Common myeloid progenitor, CD34-positive (primary cell): ENCODE data around the gene COMT.

ENCODE experiments used
- CTCF ChIA-PET: fragments of 350-600 bp; sonication (Branson Sonifier 250); formaldehyde crosslinking; loops from one replicate; lab custom pipeline; 2021; ENCODE audit warnings: antibody characterized with exemption; lab: Charles Lee
- POLR2A ChIA-PET: fragments of 350-600 bp; sonication (Branson Sonifier 250); formaldehyde crosslinking; loops from one replicate; lab custom pipeline; 2021; ENCODE audit warnings: antibody characterized with exemption; lab: Charles Lee
- DNase-seq, 3 donors: peaks; one replicate each; pipeline versions ENCODE4 v3.0.0 to v3.0.0-alpha.2; 2013
- H3K27ac ChIP-seq, 2 experiments: 1 replicate in 1 of 2; 2 replicates in 1 of 2; pipeline ENCODE4 v1.7.0; 2013; ENCODE audit warnings: inconsistent platforms in 2 of 2, low read length in 2 of 2, mild to moderate bottlenecking in 2 of 2, low read depth in 1 of 2, moderate library complexity in 1 of 2; ENCODE audit not compliant: severe bottlenecking in 2 of 2, insufficient read depth in 1 of 2, poor library complexity in 1 of 2
- H3K27me3 ChIP-seq, 5 experiments: replicated peaks in 2 of 5; 1 replicate in 3 of 5; 2 replicates in 2 of 5; pipeline versions ENCODE4 v1.6.1 to v1.7.0; 2013; ENCODE audit warnings: low read length in 4 of 5, mild to moderate bottlenecking in 2 of 5, moderate library complexity in 2 of 5, inconsistent platforms in 1 of 5; ENCODE audit not compliant: insufficient read depth in 5 of 5, control insufficient read depth in 4 of 5
- H3K36me3 ChIP-seq, 4 experiments: 1 replicate in 2 of 4; 2 replicates in 2 of 4; pipeline versions ENCODE4 v1.6.1 to v1.7.0; 2013; ENCODE audit warnings: low read length in 3 of 4, control low read depth in 1 of 4, mild to moderate bottlenecking in 1 of 4; ENCODE audit not compliant: control insufficient read depth in 4 of 4, insufficient read depth in 4 of 4
- H3K4me1 ChIP-seq, 4 experiments: 1 replicate in 3 of 4; 2 replicates in 1 of 4; pipeline versions ENCODE4 v1.6.1 to v1.7.1; 2013; ENCODE audit warnings: low read length in 3 of 4, mild to moderate bottlenecking in 3 of 4, control low read depth in 1 of 4, inconsistent platforms in 1 of 4, moderate library complexity in 1 of 4; ENCODE audit not compliant: control insufficient read depth in 4 of 4, insufficient read depth in 4 of 4; ENCODE audit errors: control extremely low read depth in 1 of 4
- H3K4me3 ChIP-seq, 7 experiments: 1 replicate in 4 of 7; 2 replicates in 3 of 7; pipeline versions ENCODE4 v1.5.1 to v1.7.0; 2013; ENCODE audit warnings: mild to moderate bottlenecking in 7 of 7, low read length in 6 of 7, moderate library complexity in 6 of 7, inconsistent platforms in 2 of 7, low read depth in 2 of 7, control low read depth in 1 of 7; ENCODE audit not compliant: insufficient read depth in 4 of 7, control insufficient read depth in 1 of 7; ENCODE audit errors: extremely low read depth in 1 of 7
- H3K9me3 ChIP-seq, 5 experiments: 1 replicate in 4 of 5; 2 replicates in 1 of 5; pipeline versions ENCODE4 v1.6.1 to v1.7.1; 2013; ENCODE audit warnings: low read length in 4 of 5, mild to moderate bottlenecking in 2 of 5, inconsistent platforms in 1 of 5, low read depth in 1 of 5, moderate library complexity in 1 of 5; ENCODE audit not compliant: control insufficient read depth in 4 of 5, insufficient read depth in 2 of 5; ENCODE audit errors: control extremely low read depth in 1 of 5
- WGBS: methylation state at CpG from one replicate; pipeline ENCODE4 v1.1.5; 2013; ENCODE audit not compliant: insufficient coverage; 5-methylcytosine and 5-hydroxymethylcytosine counted together

The COMT gene

DNA sequence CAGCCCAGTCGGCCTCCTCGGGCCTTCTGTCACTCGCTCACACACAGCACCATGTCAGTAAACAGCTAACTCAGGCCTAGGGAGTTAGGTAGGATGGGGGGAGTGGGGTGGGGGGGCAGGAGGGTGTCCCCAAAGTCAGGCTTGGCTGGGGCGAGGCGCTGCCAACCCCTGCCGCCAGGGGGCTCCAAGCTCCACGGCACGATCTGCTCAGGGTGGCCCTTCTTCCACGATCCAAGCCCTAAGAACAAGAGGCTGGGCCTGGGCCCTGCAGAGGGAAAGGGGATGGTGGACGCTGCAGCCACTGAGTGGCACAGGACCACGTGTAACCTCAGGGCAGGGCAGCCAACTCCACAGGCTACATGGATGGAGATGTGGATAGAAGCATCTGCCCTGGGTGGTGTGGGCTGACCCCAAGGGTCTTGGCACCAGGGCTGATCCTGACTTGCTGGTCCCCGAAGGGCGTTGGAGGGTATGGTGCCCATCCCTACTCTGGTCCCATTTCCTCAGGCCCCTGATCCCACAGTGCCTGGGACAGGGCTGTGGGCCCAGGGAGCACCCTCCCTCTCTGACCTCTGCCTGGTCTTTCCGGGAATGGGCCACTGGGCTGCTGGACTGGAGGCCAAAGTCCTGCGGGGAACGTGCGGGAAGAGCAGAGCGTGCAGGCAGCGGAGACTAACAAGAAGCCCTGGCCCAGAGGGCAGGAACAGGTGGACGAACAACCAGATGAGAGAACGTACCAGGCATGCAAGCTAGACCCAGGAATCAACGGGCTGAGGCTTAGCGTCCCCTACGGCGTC lies 29.1 kb downstream of the COMT start:
- Histone ChIP-seq H3K36me3 (peaks cover 13 to 59% (median 32%) of the 10 kb centered on the region in 4 experiments), H3K27me3 (no peaks in the 10 kb centered on the region), H3K27ac (no peak overlapping the region), H3K9me3 (no peaks in the 10 kb centered on the region), H3K4me3 (no peak overlapping the region), H3K4me1 (peaks cover 0 to 51% (median 40%) of the 10 kb centered on the region in 4 experiments)
- peak; percentile 66 to 86 (median 81) for DNase-seq
- ChIA-PET CTCF (interaction anchor here (0.8 to 15.9 kb wide), 14 partner anchors 16 to 251 kb away, joined by 3 to 384 read pairs (median 8); no protein-coding TSS in a partner anchor), POLR2A (interaction anchor here (0.7 to 4.9 kb wide), 3 partner anchors 41 to 291 kb away, joined by 3 to 33 read pairs (median 7); no protein-coding TSS in a partner anchor)
- 79% methylated on average over 16 of the region's 25 CpGs for WGBS

DNA sequence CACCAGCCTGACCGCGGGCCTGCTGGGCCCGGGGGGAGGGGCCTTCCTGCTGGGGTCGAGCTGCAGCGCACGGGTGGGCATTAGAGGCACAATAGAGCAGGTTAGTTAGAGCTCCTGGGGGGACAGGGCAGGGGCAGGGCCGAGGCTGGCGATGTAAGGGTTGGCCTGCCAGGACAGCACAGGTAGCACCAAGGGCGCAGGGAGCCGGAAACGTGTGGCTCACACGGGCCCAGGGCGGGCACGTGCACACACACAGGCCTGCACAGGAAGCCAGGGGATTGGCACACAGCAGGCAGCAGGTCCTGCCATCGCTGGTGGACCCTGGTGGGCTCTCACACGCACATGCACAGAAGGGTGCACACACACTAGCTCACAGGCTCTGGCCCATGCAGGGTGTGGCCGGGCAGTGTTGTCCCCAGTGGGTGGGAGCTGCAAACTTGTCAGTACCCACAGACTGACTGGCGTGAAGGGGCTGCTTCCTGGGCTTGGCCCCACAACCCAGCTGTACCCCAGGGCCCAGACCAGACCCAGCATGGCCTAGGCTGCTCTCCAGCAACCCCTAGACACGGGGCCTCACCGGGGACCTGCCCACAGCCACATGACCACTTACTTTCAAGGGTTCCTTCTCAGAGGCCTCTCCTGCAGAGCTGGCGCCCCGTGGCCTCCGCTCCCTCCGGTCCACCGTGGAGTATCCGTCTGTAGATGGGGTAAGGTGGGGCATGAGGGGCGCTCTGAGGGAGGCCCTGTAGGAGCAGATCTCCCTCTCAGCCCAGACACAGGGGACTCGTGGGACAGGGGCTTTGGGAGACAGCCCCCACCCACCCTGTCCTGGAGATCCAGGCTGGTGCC lies 29.9 kb downstream of the COMT start:
- ChIA-PET CTCF (interaction anchor here (0.8 to 15.9 kb wide), 13 partner anchors 10 to 158 kb away, joined by 3 to 384 read pairs (median 10); no protein-coding TSS in a partner anchor), POLR2A (interaction anchor here (0.7 to 4.9 kb wide), 3 partner anchors 40 to 292 kb away, joined by 3 to 33 read pairs (median 7); no protein-coding TSS in a partner anchor)
- H3K4me1 ChIP-seq: peaks cover 0 to 59% (median 48%) of the 10 kb centered on the region in 4 experiments
- H3K36me3 ChIP-seq: peaks cover 13 to 54% (median 31%) of the 10 kb centered on the region in 4 experiments
- peak in 2 of 3 donors; percentile 40 to 59 for DNase-seq
- WGBS: 42% methylated on average over 18 of the region's 28 CpGs
- no peak overlapping the region for H3K4me3 ChIP-seq
- no peak overlapping the region for H3K27ac ChIP-seq
- no peaks in the 10 kb centered on the region for H3K9me3 ChIP-seq
- no peaks in the 10 kb centered on the region for H3K27me3 ChIP-seq

DNA sequence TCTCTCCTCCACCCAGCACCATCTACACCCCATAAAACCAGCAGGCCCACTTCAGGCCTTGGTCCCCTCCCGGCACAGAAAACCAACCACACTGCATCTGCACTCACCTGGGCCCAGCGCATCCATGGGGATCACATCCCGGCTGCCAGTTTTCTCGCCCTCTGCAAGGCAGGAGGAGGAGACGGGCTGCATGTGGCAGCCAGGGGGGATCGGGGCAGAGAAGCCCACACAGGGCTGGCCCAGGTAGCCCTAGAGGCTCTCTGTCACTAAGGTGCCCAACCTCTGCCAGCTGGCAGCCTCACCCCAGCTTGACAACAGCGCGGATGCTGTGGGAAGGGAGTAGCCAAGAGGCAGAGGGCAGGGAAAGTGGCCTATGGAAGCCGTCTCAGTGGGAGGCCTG lies 30.7 kb downstream of the COMT start:
- H3K27ac ChIP-seq: no peak overlapping the region
- POLR2A ChIA-PET: interaction anchor here (4.9 kb wide), 1 partner anchor 42 kb away, joined by 33 read pairs; no protein-coding TSS in a partner anchor
- DNase-seq: no peak
- peaks cover 0 to 63% (median 50%) of the 10 kb centered on the region in 4 experiments for H3K4me1 ChIP-seq
- H3K9me3 ChIP-seq: no peaks in the 10 kb centered on the region
- H3K4me3 ChIP-seq: no peak overlapping the region
- peaks cover 10 to 47% (median 26%) of the 10 kb centered on the region in 4 experiments for H3K36me3 ChIP-seq
- CTCF ChIA-PET: interaction anchor here (0.7 to 15.9 kb wide), 10 partner anchors 9 to 113 kb away, joined by 3 to 384 read pairs (median 14); no protein-coding TSS in a partner anchor
- 93% methylated on average over 6 of the region's 9 CpGs for WGBS
- H3K27me3 ChIP-seq: no peaks in the 10 kb centered on the region

DNA sequence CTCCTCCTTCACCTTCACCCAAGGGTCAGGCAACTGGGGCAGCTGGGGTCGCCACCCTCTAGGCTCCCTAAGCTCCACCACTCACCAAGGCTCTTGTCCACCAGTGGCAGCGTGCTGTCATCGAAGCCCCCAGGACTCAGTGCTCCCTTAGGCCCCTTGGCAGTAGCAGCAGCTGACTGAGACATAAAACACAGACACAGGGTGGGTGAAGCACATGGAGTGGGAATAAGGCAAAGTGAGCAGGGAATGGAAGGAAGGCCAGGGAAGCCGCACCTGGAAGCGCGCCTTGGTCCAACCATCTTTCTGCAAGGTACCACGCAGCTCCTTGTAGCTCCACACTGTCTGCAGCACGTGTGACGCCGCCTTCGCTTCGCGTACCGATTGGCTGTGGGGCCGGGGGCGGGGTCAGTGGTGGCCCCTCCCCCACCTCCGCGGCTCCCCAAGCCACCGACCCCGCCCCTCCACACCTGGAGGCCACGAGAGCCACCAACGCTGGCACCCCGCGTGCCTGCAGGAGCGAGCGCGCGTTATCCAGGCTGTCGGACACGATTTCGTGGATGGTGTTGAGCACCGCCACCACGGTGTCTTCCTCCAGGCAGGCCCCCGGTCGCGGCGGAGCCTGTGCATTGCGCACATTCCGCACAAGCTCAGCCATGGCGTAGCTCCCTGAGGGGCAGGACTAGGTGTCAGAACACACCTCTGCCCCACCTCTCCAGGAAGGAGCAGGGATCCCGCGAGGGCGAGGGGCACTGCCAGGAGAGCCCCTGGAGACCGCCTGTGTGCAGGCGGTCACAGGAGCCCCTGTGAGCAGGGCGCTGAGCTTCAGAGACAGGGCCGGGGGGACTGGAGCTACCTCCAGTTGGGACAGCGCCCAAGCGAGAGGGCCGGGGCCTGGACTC lies 31.3 kb downstream of the COMT start:
- no peak overlapping the region for H3K27ac ChIP-seq
- H3K36me3 ChIP-seq: peaks cover 7 to 45% (median 21%) of the 10 kb centered on the region in 4 experiments
- H3K4me3 ChIP-seq: no peak overlapping the region
- DNase-seq: no peak
- 97% methylated on average over 30 of the region's 50 CpGs for WGBS
- H3K4me1 ChIP-seq: peaks cover 0 to 63% (median 50%) of the 10 kb centered on the region in 4 experiments
- CTCF ChIA-PET: interaction anchor here (0.7 to 15.9 kb wide), 6 partner anchors 9 to 54 kb away, joined by 3 to 384 read pairs (median 20); no protein-coding TSS in a partner anchor
- H3K27me3 ChIP-seq: no peaks in the 10 kb centered on the region
- POLR2A ChIA-PET: interaction anchor here (0.6 to 4.9 kb wide), 2 partner anchors 14 to 41 kb away, joined by 3 to 33 read pairs; no protein-coding TSS in a partner anchor
- H3K9me3 ChIP-seq: no peaks in the 10 kb centered on the region

DNA sequence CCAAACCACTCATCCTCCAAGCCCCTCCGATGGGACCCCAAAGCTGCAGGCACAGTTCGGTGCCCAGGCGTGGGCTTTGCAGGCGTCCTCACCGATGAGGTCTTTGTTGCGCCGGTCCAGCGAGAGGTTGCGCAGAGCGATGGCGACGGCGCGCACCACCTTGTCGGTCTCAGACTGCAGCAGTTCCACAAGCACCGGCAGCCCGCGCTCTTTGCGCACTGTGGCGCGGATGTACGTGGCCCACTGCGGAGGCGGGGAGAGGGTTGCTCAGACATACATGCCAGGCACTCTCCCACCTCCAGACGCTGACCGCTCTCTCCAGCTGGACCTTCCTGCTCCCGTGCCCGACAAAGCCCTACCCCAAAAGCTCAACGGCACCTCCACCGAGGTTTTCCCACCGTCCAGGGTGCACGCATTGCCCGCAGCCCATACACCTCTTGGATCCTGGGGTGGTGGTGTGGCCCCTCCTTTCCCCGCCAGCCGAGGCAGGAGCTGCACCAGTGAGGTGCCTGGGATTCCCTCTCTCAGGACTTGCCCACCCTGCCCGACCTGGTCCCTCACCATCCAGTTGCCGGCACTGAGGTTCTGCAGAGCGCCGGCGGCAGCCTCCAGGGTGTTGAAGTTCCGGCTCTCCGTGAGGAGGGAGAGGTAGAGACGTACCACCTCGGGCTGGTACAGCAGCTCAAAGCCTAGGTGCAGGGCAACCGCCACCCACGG lies 32.1 kb downstream of the COMT start:
- H3K36me3 ChIP-seq: peaks cover 3 to 44% (median 15%) of the 10 kb centered on the region in 4 experiments
- CTCF ChIA-PET: interaction anchor here (5.1 to 15.9 kb wide), 2 partner anchors 19 to 38 kb away, joined by 29 to 384 read pairs; no protein-coding TSS in a partner anchor
- no peaks in the 10 kb centered on the region for H3K27me3 ChIP-seq
- DNase-seq: no peak
- POLR2A ChIA-PET: interaction anchor here (0.6 to 1.9 kb wide), 4 partner anchors 13 to 44 kb away, joined by 3 to 8 read pairs (median 3); no protein-coding TSS in a partner anchor
- H3K27ac ChIP-seq: peak overlapping the region in 1 of 2 experiments; percentile 85
- 98% methylated on average over 38 of the region's 46 CpGs for WGBS
- H3K4me1 ChIP-seq: peaks cover 0 to 63% (median 50%) of the 10 kb centered on the region in 4 experiments
- H3K4me3 ChIP-seq: no peak overlapping the region
- H3K9me3 ChIP-seq: no peaks in the 10 kb centered on the region
